H1 (cell line): ENCODE results near the gene ACTG1. TPM values are rescaled to one million over a fixed set of nuclear protein-coding genes. Genes with fewer than 3 reads are reported as not detected.

ENCODE experiments used
- CTCF ChIA-PET: fragments of 300-600 bp; sonication (Branson Sonifier 250); formaldehyde crosslinking; loops from one replicate; lab custom pipeline; 2021; ENCODE audit not compliant: partially characterized antibody; lab: Charles Lee
- POLR2A ChIA-PET: fragments of 300-600 bp; sonication (Branson Sonifier 250); formaldehyde crosslinking; loops from one replicate; lab custom pipeline; 2021; ENCODE audit warnings: inconsistent platforms; ENCODE audit not compliant: partially characterized antibody; lab: Charles Lee
- DNase-seq, 2 experiments: peaks; one replicate each; pipeline versions ENCODE4 v3.0.0 to v3.0.0-alpha.2; 2010 to 2022; ENCODE audit warnings: low spot score in 2 of 2, low read depth in 1 of 2, mixed read lengths in 1 of 2
- FAIRE-seq: peaks from 2 replicates; lab custom pipeline; 2011; peaks lifted over from hg19 to GRCh38; lab: Jason Lieb, UNC
- H2AFZ ChIP-seq: 2 replicates; pipeline ENCODE4 v1.8.1; 2012; ENCODE audit warnings: low read length, inconsistent platforms
- H2AK5ac ChIP-seq: 2 replicates; pipeline ENCODE4 v1.6.1; 2013; ENCODE audit warnings: low read depth, low read length
- H2BK120ac ChIP-seq: replicated peaks from 2 replicates; pipeline ENCODE3; 2013; ENCODE audit warnings: low read depth, low read length, inconsistent platforms
- H2BK12ac ChIP-seq: 2 replicates; pipeline ENCODE4 v1.6.1; 2013; ENCODE audit warnings: low read depth, low read length
- H2BK15ac ChIP-seq: 2 replicates; pipeline ENCODE4 v1.6.1; 2013; ENCODE audit warnings: low read length
- H2BK20ac ChIP-seq: 2 replicates; pipeline ENCODE4 v1.6.1; 2013; ENCODE audit warnings: low read length
- H2BK5ac ChIP-seq: 2 replicates; pipeline ENCODE4 v1.6.1; 2013; ENCODE audit warnings: low read depth, low read length
- H3K14ac ChIP-seq: 2 replicates; pipeline ENCODE4 v1.6.1; 2013; ENCODE audit warnings: inconsistent platforms; ENCODE audit not compliant: insufficient read length
- H3K18ac ChIP-seq: 2 replicates; pipeline ENCODE4 v1.6.1; 2013; ENCODE audit warnings: low read length; ENCODE audit errors: extremely low read depth
- H3K23ac ChIP-seq: 2 replicates; pipeline ENCODE4 v1.6.1; 2013; ENCODE audit warnings: inconsistent platforms; ENCODE audit not compliant: insufficient read length
- H3K23me2 ChIP-seq: 2 replicates; pipeline ENCODE4 v1.6.1; 2013; ENCODE audit warnings: low read depth, low read length
- H3K27ac ChIP-seq: 2 replicates; pipeline ENCODE4 v1.6.1; 2011; ENCODE audit warnings: low read depth, low read length, inconsistent platforms
- H3K27me3 ChIP-seq, 4 experiments: replicated peaks in 1 of 4; 1 replicate in 1 of 4; 2 replicates in 3 of 4; pipeline versions ENCODE4 v1.6.1 to v1.8.1; 2011 to 2013; ENCODE audit warnings: low read length in 3 of 4, mild to moderate bottlenecking in 3 of 4, inconsistent platforms in 2 of 4, mixed read lengths in 2 of 4, moderate library complexity in 1 of 4; ENCODE audit not compliant: control insufficient read depth in 3 of 4, insufficient read depth in 3 of 4; ENCODE audit errors: extremely low read depth in 1 of 4
- H3K36me3 ChIP-seq, 4 experiments: 2 replicates each; pipeline versions ENCODE4 v1.6.1 to v1.8.1; 2011 to 2013; ENCODE audit warnings: mild to moderate bottlenecking in 4 of 4, low read length in 3 of 4, moderate library complexity in 2 of 4, control low read depth in 1 of 4, inconsistent platforms in 1 of 4; ENCODE audit not compliant: insufficient read depth in 4 of 4, control insufficient read depth in 2 of 4
- H3K4ac ChIP-seq: replicated peaks from 2 replicates; pipeline ENCODE3; 2013; ENCODE audit warnings: low read length, low read depth, mixed read lengths, inconsistent platforms; ENCODE audit not compliant: insufficient read length
- H3K4me1 ChIP-seq, 4 experiments: replicated peaks in 1 of 4; 1 replicate in 1 of 4; 2 replicates in 3 of 4; pipeline versions ENCODE4 v1.6.1 to v1.8.1; 2011 to 2013; ENCODE audit warnings: low read length in 3 of 4, inconsistent platforms in 2 of 4, mixed read lengths in 1 of 4; ENCODE audit not compliant: insufficient read depth in 4 of 4, control insufficient read depth in 3 of 4
- H3K4me2 ChIP-seq, 2 experiments: 2 replicates each; pipeline versions ENCODE4 v1.6.1 to v1.8.1; 2011 to 2013; ENCODE audit warnings: low read depth in 2 of 2, low read length in 2 of 2, control low read depth in 1 of 2, inconsistent platforms in 1 of 2, mild to moderate bottlenecking in 1 of 2; ENCODE audit not compliant: insufficient read depth in 1 of 2
- H3K4me3 ChIP-seq, 4 experiments: fragments of 200-600, 300-600 bp in 1 of 4; sonication (generic), shearing (Covaris generic), sonication (Bioruptor Twin) in 1 of 4; 2 replicates each; pipeline versions ENCODE4 v1.5.1 to v1.8.1; 2011 to 2016; ENCODE audit warnings: low read length in 4 of 4, low read depth in 3 of 4, control low read depth in 2 of 4, inconsistent platforms in 2 of 4, mild to moderate bottlenecking in 2 of 4, mixed read lengths in 1 of 4, moderate library complexity in 1 of 4; ENCODE audit not compliant: insufficient read depth in 2 of 4; ENCODE audit errors: extremely low read depth in 1 of 4
- H3K56ac ChIP-seq: replicated peaks from 2 replicates; pipeline ENCODE3; 2013; ENCODE audit warnings: low read depth, mild to moderate bottlenecking, mixed read lengths, low read length, inconsistent platforms; ENCODE audit not compliant: insufficient read length
- H3K79me1 ChIP-seq: 2 replicates; pipeline ENCODE4 v1.6.1; 2013; ENCODE audit warnings: low read depth, low read length, control low read depth
- H3K79me2 ChIP-seq, 2 experiments: 2 replicates each; pipeline versions ENCODE4 v1.6.1 to v1.8.1; 2012 to 2013; ENCODE audit warnings: low read length in 2 of 2, mild to moderate bottlenecking in 2 of 2, inconsistent platforms in 1 of 2; ENCODE audit not compliant: insufficient read depth in 2 of 2, control insufficient read depth in 1 of 2
- H3K9ac ChIP-seq, 4 experiments: replicated peaks in 1 of 4; 1 replicate in 1 of 4; 2 replicates in 3 of 4; pipeline versions ENCODE4 v1.6.1 to v1.8.1; 2011 to 2013; ENCODE audit warnings: low read depth in 3 of 4, low read length in 3 of 4, control low read depth in 2 of 4, mild to moderate bottlenecking in 2 of 4, moderate library complexity in 2 of 4, inconsistent platforms in 1 of 4; ENCODE audit errors: extremely low read depth in 1 of 4
- H3K9me3 ChIP-seq, 2 experiments: 2 replicates each; pipeline versions ENCODE4 v1.6.1 to v1.8.1; 2012 to 2013; ENCODE audit warnings: mild to moderate bottlenecking in 2 of 2, moderate library complexity in 2 of 2, control low read depth in 1 of 2, inconsistent platforms in 1 of 2, low read depth in 1 of 2, low read length in 1 of 2, mixed read lengths in 1 of 2; ENCODE audit not compliant: insufficient read depth in 2 of 2
- H4K20me1 ChIP-seq, 2 experiments: replicated peaks in 1 of 2; 2 replicates each; pipeline versions ENCODE3 to v1.8.1; 2011 to 2013; ENCODE audit warnings: inconsistent platforms in 2 of 2, low read length in 2 of 2, mild to moderate bottlenecking in 1 of 2; ENCODE audit not compliant: insufficient read depth in 2 of 2, control insufficient read depth in 1 of 2
- H4K5ac ChIP-seq: 2 replicates; pipeline ENCODE4 v1.6.1; 2013; ENCODE audit warnings: low read length, low read depth, mixed read lengths, inconsistent platforms; ENCODE audit not compliant: insufficient read length
- H4K8ac ChIP-seq: 2 replicates; pipeline ENCODE4 v1.8.0; 2013; ENCODE audit warnings: mild to moderate bottlenecking, moderate library complexity, low read length, inconsistent platforms; ENCODE audit not compliant: insufficient read depth; ENCODE audit errors: extremely low read depth
- H4K91ac ChIP-seq: replicated peaks from 2 replicates; pipeline ENCODE3; 2013; ENCODE audit warnings: low read length, mixed read lengths, inconsistent platforms; ENCODE audit not compliant: insufficient read length
- CEBPB ChIP-seq: IDR thresholded peaks from 2 replicates; pipeline ENCODE4 v1.6.1; 2012; ENCODE audit warnings: low read depth, low read length
- SUZ12 ChIP-seq: fragments of 200-600 bp; sonication (generic); IDR thresholded peaks from 2 replicates; pipeline ENCODE4 v1.6.1; 2012; ENCODE audit warnings: mild to moderate bottlenecking, inconsistent platforms, low read length, moderate library complexity, mixed read lengths
- WGBS, 2 experiments: shearing (Covaris generic) in 1 of 2; methylation state at CpG; one replicate each; pipeline versions ENCODE4 v1.1.6 to v1.1.7; 2013 to 2015; ENCODE audit warnings: low lambda C conversion rate in 2 of 2, mixed read lengths in 2 of 2, inconsistent platforms in 1 of 2, low coverage in 1 of 2, missing lambda C conversion rate in 1 of 2; ENCODE audit not compliant: insufficient replicate concordance in 2 of 2, insufficient coverage in 1 of 2, insufficient read length in 1 of 2; ENCODE audit errors: extremely low coverage in 1 of 2, missing lambda C conversion rate in 1 of 2; 5-methylcytosine and 5-hydroxymethylcytosine counted together
- polyA plus RNA-seq, 7 experiments: library from polyadenylated mRNA; depleted of rRNA in 3 of 7; stranded (reverse) in 5 of 7; unstranded in 2 of 7; fragments of >200 nt in 5 of 7; fragments of 200-250 nt in 2 of 7; gene quantifications; 1 replicate in 5 of 7; 2 replicates in 1 of 7; 4 replicates in 1 of 7; pipeline versions ENCODE4 v1.2.1 to v1.2.3, GENCODE V29; 2011 to 2013; ENCODE audit warnings: missing spikeins in 2 of 7, mixed read lengths in 2 of 7
- total RNA-seq: library from RNA; stranded (reverse); fragmentation: NEBNext Ultra II Directional; extraction: Animal tissue kit (Norgen Biotek cat#: 25700); gene quantifications from 2 replicates; pipeline ENCODE4 v1.2.1, GENCODE V29; 2021
- TF ChIP-seq, protein P1 (sequence below): IDR thresholded peaks from 2 replicates; pipeline ENCODE4 v1.6.1; 2012; ENCODE audit warnings: inconsistent platforms

The ACTG1 gene
- total and polyA plus RNA-seq, 2 of the 8 experiments (the other 6 are each of a cell fraction or from before 2014, with no cell fraction given): 3,535 to 5,010 TPM

DNA sequence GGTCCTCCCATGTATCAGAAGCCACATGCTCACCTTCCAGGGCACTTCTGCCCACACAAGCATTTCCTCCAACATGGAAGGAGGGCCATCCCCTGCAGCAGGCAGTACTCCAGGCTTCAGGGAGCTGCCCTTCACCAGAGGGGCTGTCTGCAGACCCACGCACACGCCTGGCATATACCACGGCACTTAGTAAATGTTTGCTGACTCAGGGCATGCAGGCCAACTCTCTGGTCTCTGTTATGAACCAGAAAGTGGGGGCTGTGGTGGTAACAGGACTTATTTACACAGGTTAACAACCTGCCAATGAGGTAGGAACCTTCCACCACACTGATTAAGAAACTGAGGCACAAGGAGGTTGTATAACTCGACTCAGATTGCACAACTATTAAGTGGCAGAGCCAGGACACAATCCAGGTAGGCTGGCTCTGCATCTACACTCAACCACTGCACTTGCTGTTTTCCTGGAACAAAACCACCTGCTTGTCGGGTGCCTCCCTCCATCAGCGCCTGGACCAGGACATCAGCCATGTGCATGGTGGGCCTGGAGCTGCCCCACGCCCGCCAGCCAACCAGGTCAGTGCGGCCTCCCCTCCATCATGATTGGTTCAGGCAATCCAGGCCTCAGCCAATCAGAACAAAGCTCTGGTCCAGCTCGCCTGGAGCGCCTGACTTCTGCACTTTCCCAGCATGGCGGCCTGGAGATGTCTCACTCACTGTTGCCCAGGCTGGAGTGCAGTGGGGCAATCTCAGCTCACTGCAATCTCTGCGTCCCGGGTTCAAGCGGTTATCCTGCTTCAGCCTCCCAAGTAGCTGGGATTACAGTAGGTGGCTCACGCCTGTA lies 19.2 kb downstream of the ACTG1 start:
- no peak overlapping the region for H3K14ac ChIP-seq
- peaks cover 6 to 27% (median 21%) of the 10 kb centered on the region in 4 experiments for H3K4me1 ChIP-seq
- no peak overlapping the region for H3K23ac ChIP-seq
- no peak overlapping the region for H3K27ac ChIP-seq
- H2BK12ac ChIP-seq: peak overlapping the region; percentile 39; the same call in 1 of the 2 replicates
- H3K79me2 ChIP-seq: no peaks in the 10 kb centered on the region
- H2AFZ ChIP-seq: no peak overlapping the region
- H3K27me3 ChIP-seq: peaks cover 0 to 5% (median 2%) of the 10 kb centered on the region in 4 experiments; a peak in 3 of 7 replicates
- H3K56ac ChIP-seq: no peak overlapping the region
- no peaks in the 10 kb centered on the region for H3K9me3 ChIP-seq
- no peak overlapping the region for H4K91ac ChIP-seq
- H3K23me2 ChIP-seq: no peaks in the 10 kb centered on the region
- no peak overlapping the region; a peak in 1 of 4 replicates for H3K4me2 ChIP-seq
- ChIA-PET CTCF (interaction anchor here (1.1 to 2.3 kb wide), 6 partner anchors 9 to 184 kb away, joined by 3 to 8 read pairs (median 3); no protein-coding TSS in a partner anchor), POLR2A (interaction anchor here (0.7 to 35.8 kb wide), 3 partner anchors 23 to 248 kb away, joined by 5 to 1004 read pairs (median 8); partner anchors contain the start of genes ACTG1 and FSCN2)
- no peak overlapping the region for H3K9ac ChIP-seq
- H2AK5ac ChIP-seq: peak overlapping the region; percentile 39; the same call in 1 of the 2 replicates
- H3K79me1 ChIP-seq: no peaks in the 10 kb centered on the region
- 91% methylated on average over 16 of the region's 16 CpGs; no CpG with 5 or more reads in 1 of the 2 experiments for whole genome bisulfite sequencing, 2 experiments
- H2BK15ac ChIP-seq: no peak overlapping the region; the same call in 1 of the 2 replicates
- H4K8ac ChIP-seq: no peak overlapping the region
- no peak overlapping the region for H2BK5ac ChIP-seq
- H4K5ac ChIP-seq: no peak overlapping the region
- no peak for DNase-seq
- H3K18ac ChIP-seq: no peak overlapping the region
- H3K4me3 ChIP-seq: no peak overlapping the region
- H4K20me1 ChIP-seq: no peaks in the 10 kb centered on the region
- no peak for FAIRE-seq
- no peak overlapping the region for H2BK120ac ChIP-seq
- no peaks in the 10 kb centered on the region for H3K36me3 ChIP-seq
- H3K4ac ChIP-seq: no peak overlapping the region
- peak overlapping the region; percentile 15; the same call in 1 of the 2 replicates for H2BK20ac ChIP-seq
- TF ChIP-seq, protein P1, sequence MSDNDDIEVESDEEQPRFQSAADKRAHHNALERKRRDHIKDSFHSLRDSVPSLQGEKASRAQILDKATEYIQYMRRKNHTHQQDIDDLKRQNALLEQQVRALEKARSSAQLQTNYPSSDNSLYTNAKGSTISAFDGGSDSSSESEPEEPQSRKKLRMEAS: peak; percentile 86
- TF ChIP-seq SUZ12: no peak
- no peak for TF ChIP-seq CEBPB
